ENCODE data around the gene CFHR2. TPM values are rescaled to one million over a fixed set of nuclear protein-coding genes. Genes with fewer than 3 reads are reported as not detected.

CFHR2 gene
- total RNA-seq, 1 donor from 2014 or later: not detected

DNA sequence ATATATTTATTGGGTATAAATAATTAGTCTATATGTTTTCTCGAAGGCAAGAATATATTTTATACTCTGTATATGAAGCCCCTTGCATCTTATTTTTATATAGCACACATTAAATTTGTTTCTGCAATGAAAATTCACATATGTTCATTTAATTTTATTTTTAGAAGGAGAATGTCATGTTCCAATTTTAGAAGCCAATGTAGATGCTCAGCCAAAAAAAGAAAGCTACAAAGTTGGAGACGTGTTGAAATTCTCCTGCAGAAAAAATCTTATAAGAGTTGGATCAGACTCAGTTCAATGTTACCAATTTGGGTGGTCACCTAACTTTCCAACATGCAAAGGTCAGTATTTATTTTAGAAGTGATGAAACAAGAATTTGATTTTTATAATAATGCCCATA, 50.4 kb downstream of the CFHR2 start:
- Histone ChIP-seq H3K9me3 (no peaks in the 10 kb centered on the region), H3K27me3 (no peaks in the 10 kb centered on the region), H3K4me3 (no peak overlapping the region), H3K36me3 (no peaks in the 10 kb centered on the region), H3K27ac (no peak overlapping the region), H3K4me1 (no peaks in the 10 kb centered on the region)
- TF ChIP-seq POLR2A (IDR thresholded peaks at IDR 0.05): no peak
- no peak for DNase-seq (ENCODE audit: extremely low spot score in 2 of 2)
- intact Hi-C loops (cut with DNase I): no loop called here

DNA sequence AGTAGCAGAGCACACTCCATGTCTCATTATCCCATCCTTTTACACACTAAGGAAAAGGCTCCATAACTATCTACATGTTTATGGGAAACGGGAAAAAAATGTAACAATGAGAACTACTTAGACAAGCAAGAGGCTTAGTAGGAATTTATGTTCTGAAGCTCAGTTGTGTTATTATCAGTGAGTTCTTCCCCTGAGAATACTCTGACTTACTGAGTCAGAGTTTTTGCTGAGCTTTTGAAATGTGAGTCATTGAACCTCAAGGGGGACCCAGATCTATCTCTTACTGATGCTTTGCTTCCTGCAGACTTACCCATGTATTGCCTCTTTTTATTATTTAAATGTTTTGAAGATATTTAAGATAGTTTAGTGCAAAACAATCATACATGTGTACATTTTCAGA, 53.9 kb downstream of the CFHR2 start:
- Histone ChIP-seq H3K4me3 (no peak overlapping the region), H3K27ac (no peak overlapping the region), H3K9me3 (no peaks in the 10 kb centered on the region), H3K4me1 (no peaks in the 10 kb centered on the region), H3K36me3 (no peaks in the 10 kb centered on the region), H3K27me3 (no peaks in the 10 kb centered on the region)
- intact Hi-C loops (cut with DNase I): no loop called here
- TF ChIP-seq POLR2A (IDR thresholded peaks at IDR 0.05): no peak
- no peak for DNase-seq (ENCODE audit: extremely low spot score in 2 of 2)

DNA sequence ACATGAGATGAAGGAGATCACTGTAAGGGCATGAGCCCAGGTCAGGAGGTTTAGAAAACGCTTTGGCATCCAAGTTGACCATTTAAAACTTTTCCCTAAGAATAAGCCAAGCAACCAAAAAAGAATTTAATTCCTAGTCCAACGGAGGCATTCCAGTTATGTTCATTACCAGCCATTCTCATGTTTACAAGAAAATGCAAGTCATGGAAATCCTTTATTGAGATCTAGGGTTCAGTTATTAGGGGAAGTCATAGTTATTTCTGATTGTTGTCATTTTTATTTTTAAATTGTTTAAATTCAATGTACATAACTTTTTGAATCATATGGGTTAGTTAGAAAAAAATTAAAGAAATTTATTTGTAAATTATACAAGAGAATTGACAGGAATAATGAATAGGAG, 58.3 kb downstream of the CFHR2 start:
- no peak for DNase-seq (ENCODE audit: extremely low spot score in 2 of 2)
- H3K27ac ChIP-seq: no peak overlapping the region
- H3K9me3 ChIP-seq: no peaks in the 10 kb centered on the region
- H3K36me3 ChIP-seq: no peaks in the 10 kb centered on the region
- H3K27me3 ChIP-seq: no peaks in the 10 kb centered on the region
- TF ChIP-seq POLR2A (IDR thresholded peaks at IDR 0.05): no peak
- TF ChIP-seq POLR2AphosphoS5 (IDR thresholded peaks at IDR 0.05; ENCODE audit: insufficient read depth in 1 of 2, low read depth in 1 of 2): no peak
- TF ChIP-seq, protein P1, sequence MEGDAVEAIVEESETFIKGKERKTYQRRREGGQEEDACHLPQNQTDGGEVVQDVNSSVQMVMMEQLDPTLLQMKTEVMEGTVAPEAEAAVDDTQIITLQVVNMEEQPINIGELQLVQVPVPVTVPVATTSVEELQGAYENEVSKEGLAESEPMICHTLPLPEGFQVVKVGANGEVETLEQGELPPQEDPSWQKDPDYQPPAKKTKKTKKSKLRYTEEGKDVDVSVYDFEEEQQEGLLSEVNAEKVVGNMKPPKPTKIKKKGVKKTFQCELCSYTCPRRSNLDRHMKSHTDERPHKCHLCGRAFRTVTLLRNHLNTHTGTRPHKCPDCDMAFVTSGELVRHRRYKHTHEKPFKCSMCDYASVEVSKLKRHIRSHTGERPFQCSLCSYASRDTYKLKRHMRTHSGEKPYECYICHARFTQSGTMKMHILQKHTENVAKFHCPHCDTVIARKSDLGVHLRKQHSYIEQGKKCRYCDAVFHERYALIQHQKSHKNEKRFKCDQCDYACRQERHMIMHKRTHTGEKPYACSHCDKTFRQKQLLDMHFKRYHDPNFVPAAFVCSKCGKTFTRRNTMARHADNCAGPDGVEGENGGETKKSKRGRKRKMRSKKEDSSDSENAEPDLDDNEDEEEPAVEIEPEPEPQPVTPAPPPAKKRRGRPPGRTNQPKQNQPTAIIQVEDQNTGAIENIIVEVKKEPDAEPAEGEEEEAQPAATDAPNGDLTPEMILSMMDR (IDR thresholded peaks at IDR 0.05): no peak
- no peak overlapping the region for H3K4me3 ChIP-seq
- H3K4me1 ChIP-seq: no peaks in the 10 kb centered on the region
- intact Hi-C loops (cut with DNase I): no loop called here

DNA sequence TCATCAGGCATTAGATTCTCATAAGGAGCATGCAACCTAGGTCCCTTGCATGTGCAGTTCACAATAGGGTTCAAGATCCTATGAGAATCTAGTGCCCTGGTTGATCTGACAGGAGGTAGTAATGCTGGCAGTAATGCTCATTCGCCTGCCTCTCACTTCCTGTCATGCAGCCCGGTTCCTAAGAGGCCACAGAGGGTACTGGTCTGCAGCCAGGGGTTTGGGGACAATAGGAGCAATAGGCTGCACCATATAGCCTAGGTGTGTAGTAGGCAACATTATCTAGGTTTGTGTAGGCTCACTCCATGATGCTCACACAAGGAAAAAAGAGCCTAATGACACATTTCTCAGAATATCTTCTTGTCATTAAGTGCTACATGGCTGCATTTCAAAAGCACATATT, 59.6 kb downstream of the CFHR2 start:
- Histone ChIP-seq H3K27me3 (no peaks in the 10 kb centered on the region), H3K4me3 (no peak overlapping the region), H3K36me3 (no peaks in the 10 kb centered on the region), H3K27ac (no peak overlapping the region), H3K4me1 (no peaks in the 10 kb centered on the region), H3K9me3 (no peaks in the 10 kb centered on the region)
- TF ChIP-seq POLR2AphosphoS5 (IDR thresholded peaks at IDR 0.05; ENCODE audit: insufficient read depth in 1 of 2, low read depth in 1 of 2) (no peak), POLR2A (IDR thresholded peaks at IDR 0.05) (no peak)
- TF ChIP-seq, protein P1 (IDR thresholded peaks at IDR 0.05): no peak
- intact Hi-C loops (cut with DNase I): no loop called here
- DNase-seq (ENCODE audit: extremely low spot score in 2 of 2): no peak

DNA sequence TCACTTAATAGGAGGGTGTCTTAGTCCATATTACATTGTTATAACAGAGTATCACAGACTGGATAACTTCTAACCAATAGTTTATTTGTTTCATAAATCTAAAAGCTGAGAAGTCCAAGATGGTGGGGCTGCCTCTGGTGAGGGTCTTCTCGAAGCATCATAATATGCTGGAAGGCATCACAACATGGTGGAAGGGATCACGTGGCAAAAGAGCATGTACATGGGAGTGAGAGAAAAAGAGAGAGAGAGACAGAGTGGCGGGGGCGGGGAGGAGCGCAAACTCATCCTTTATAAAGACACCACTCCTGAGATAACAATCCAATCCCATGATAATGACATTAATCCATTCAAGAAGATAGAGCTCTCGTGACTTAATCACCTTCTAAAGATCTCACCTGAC, 65.3 kb downstream of the CFHR2 start:
- DNase-seq (ENCODE audit: extremely low spot score in 2 of 2): no peak
- H3K4me1 ChIP-seq: no peaks in the 10 kb centered on the region
- no peaks in the 10 kb centered on the region for H3K9me3 ChIP-seq
- H3K36me3 ChIP-seq: no peaks in the 10 kb centered on the region
- intact Hi-C loops (cut with DNase I): no loop called here
- H3K27me3 ChIP-seq: no peaks in the 10 kb centered on the region
- TF ChIP-seq POLR2A (IDR thresholded peaks at IDR 0.05) (no peak), POLR2AphosphoS5 (IDR thresholded peaks at IDR 0.05; ENCODE audit: insufficient read depth in 1 of 2, low read depth in 1 of 2) (no peak)
- TF ChIP-seq, protein P1 (IDR thresholded peaks at IDR 0.05): no peak
- H3K4me3 ChIP-seq: no peak overlapping the region
- no peak overlapping the region for H3K27ac ChIP-seq

Small RNAs within 50 kb of the gene (small RNA-seq; reads per million reads assigned to genes)
- not detected for gene AL139418.1

Other genes starting within 250 kb of the CFHR2 start
- not detected for gene CFHR3, start 168.9 kb upstream of the CFHR2 start, total RNA-seq
- gene CFHR1, start 124.0 kb upstream of the CFHR2 start, total RNA-seq: not detected
- not detected for gene CFHR4, start 55.7 kb upstream of the CFHR2 start, total RNA-seq
- gene CFHR5, start 33.8 kb downstream of the CFHR2 start, total RNA-seq: not detected
- gene F13B, start 123.5 kb downstream of the CFHR2 start, total RNA-seq: not detected
- gene ASPM, start 202.9 kb downstream of the CFHR2 start, total RNA-seq: 4.2 TPM